ENCODE results near the gene HOXB13. TPM values are rescaled to one million over a fixed set of nuclear protein-coding genes. Genes with fewer than 3 reads are reported as not detected.

Gene HOXB13
- total and polyA plus RNA-seq, 8 donors: 0.06 TPM; not detected in 7

GRCh38 chr17:48678141-48678971 is 50.2 kb downstream of the HOXB13 start:
- peak overlapping the region in 1 of 4 donors; percentile 2 for H3K4me3 ChIP-seq
- H3K27me3 ChIP-seq: peaks cover 0 to 9% (median 3%) of the 10 kb centered on the region in 4 donors
- H3K9me3 ChIP-seq: no peaks in the 10 kb centered on the region
- ATAC-seq (peak; percentile 85 to 100 (median 98)), FAIRE-seq (no peak), DNase-seq (peak; percentile 36 to 93 (median 74))
- peak; percentile 89 to 96 (median 94) for TF ChIP-seq CTCF (IDR thresholded peaks at IDR 0.05)
- H3K4me1 ChIP-seq: no peaks in the 10 kb centered on the region
- intact Hi-C loops (cut with DNase I): loop anchor here in 2 of 3 donors (5.0 to 10.0 kb wide), 3 partner anchors 114 to 204 kb away; no protein-coding TSS in a partner anchor
- no peak overlapping the region for H3K27ac ChIP-seq
- 6% methylated on average over 35 to 41 of the region's 41 CpGs for WGBS, 2 donors
- H3K36me3 ChIP-seq: no peaks in the 10 kb centered on the region

- WGBS, 2 donors: 50 to 58% methylated on average over 6 of the region's 6 CpGs
- H3K4me3 ChIP-seq: no peak overlapping the region
- no peak overlapping the region for H3K27ac ChIP-seq
- intact Hi-C loops (cut with DNase I): loop anchor here in 2 of 3 donors (5.0 to 10.0 kb wide), 3 partner anchors 115 to 205 kb away; no protein-coding TSS in a partner anchor
- no peak for ATAC-seq
- peaks cover 0 to 11% (median 3%) of the 10 kb centered on the region in 4 donors for H3K27me3 ChIP-seq
- no peak for DNase-seq
- no peak for FAIRE-seq
- no peaks in the 10 kb centered on the region for H3K9me3 ChIP-seq
- no peaks in the 10 kb centered on the region for H3K36me3 ChIP-seq
- no peak for TF ChIP-seq CTCF (IDR thresholded peaks at IDR 0.05)
- no peaks in the 10 kb centered on the region for H3K4me1 ChIP-seq
Observed at GRCh38 chr17:48676963-48677558, 51.5 kb downstream of the HOXB13 start.

Small RNAs within 50 kb of the gene (microRNA-seq; reads per million reads assigned to microRNA genes)
- 0 reads per million in 2 donors for gene MIR3185

Other genes starting within 250 kb of the HOXB13 start
- not detected for gene HOXB1, start 197.7 kb downstream of the HOXB13 start, total RNA-seq
- gene HOXB1, start 197.7 kb downstream of the HOXB13 start, polyA plus RNA-seq: not detected
- gene HOXB2, start 183.6 kb downstream of the HOXB13 start, total RNA-seq: 1 to 10 TPM in 3 of 6 donors, under 1 TPM in 3; 0.39 to 5.1 (median 1.3) TPM
- gene HOXB2, start 183.6 kb downstream of the HOXB13 start, polyA plus RNA-seq: 1 to 10 TPM; 2.2 to 4.6 TPM
- 1 to 10 TPM in 1 of 6 donors, under 1 TPM in 5; 0.22 to 2.5 (median 0.57) TPM for gene HOXB4, start 150.4 kb downstream of the HOXB13 start, total RNA-seq
- gene HOXB4, start 150.4 kb downstream of the HOXB13 start, polyA plus RNA-seq: under 1 TPM; 0.89 to 0.91 TPM
- gene HOXB3, start 138.5 kb downstream of the HOXB13 start, total RNA-seq: 1 to 10 TPM; 1.1 to 5.6 (median 1.6) TPM
- gene HOXB3, start 138.5 kb downstream of the HOXB13 start, polyA plus RNA-seq: 1 to 10 TPM; 3.3 to 5.6 TPM
- under 1 TPM; 0.19 to 0.90 (median 0.26) TPM for gene HOXB5, start 135.0 kb downstream of the HOXB13 start, total RNA-seq
- gene HOXB5, start 135.0 kb downstream of the HOXB13 start, polyA plus RNA-seq: 1 to 10 TPM in 1 of 2 donors, under 1 TPM in 1; 0.80 to 1.0 TPM
- gene HOXB6, start 123.8 kb downstream of the HOXB13 start, total RNA-seq: 1 to 10 TPM in 1 of 6 donors, under 1 TPM in 5; 0.12 to 1.2 (median 0.42) TPM
- 1 to 10 TPM; 1.8 TPM for gene HOXB6, start 123.8 kb downstream of the HOXB13 start, polyA plus RNA-seq
- gene HOXB7, start 117.7 kb downstream of the HOXB13 start, total RNA-seq: under 1 TPM in 4 of 6 donors, not detected in 2; 0.35 to 0.94 (median 0.41) TPM
- 1 to 10 TPM; 1.1 to 1.3 TPM for gene HOXB7, start 117.7 kb downstream of the HOXB13 start, polyA plus RNA-seq
- gene HOXB8, start 113.5 kb downstream of the HOXB13 start, total RNA-seq: under 1 TPM in 1 of 6 donors, not detected in 5; 0.09 TPM
- gene HOXB8, start 113.5 kb downstream of the HOXB13 start, polyA plus RNA-seq: under 1 TPM; 0.12 to 0.15 TPM
- under 1 TPM in 1 of 6 donors, not detected in 5; 0.25 TPM for gene HOXB9, start 102.4 kb downstream of the HOXB13 start, total RNA-seq
- not detected for gene HOXB9, start 102.4 kb downstream of the HOXB13 start, polyA plus RNA-seq
- not detected for gene PRAC1, start 6.2 kb downstream of the HOXB13 start, total RNA-seq
- not detected for gene PRAC1, start 6.2 kb downstream of the HOXB13 start, polyA plus RNA-seq
- gene PRAC2, start 5.6 kb downstream of the HOXB13 start, total RNA-seq: not detected
- gene PRAC2, start 5.6 kb downstream of the HOXB13 start, polyA plus RNA-seq: not detected
- gene TTLL6, start 88.5 kb upstream of the HOXB13 start, total RNA-seq: under 1 TPM; 0.40 to 0.98 (median 0.67) TPM
- gene TTLL6, start 88.5 kb upstream of the HOXB13 start, polyA plus RNA-seq: 1 to 10 TPM; 1.9 to 6.0 TPM
- 10 to 100 TPM; 45.2 to 66.0 (median 57.4) TPM for gene CALCOCO2, start 102.3 kb upstream of the HOXB13 start, total RNA-seq
- 10 to 100 TPM; 31.2 to 63.9 TPM for gene CALCOCO2, start 102.3 kb upstream of the HOXB13 start, polyA plus RNA-seq
- 10 to 100 TPM; 13.1 to 38.2 (median 32.3) TPM for gene ATP5MC1, start 164.0 kb upstream of the HOXB13 start, total RNA-seq
- gene ATP5MC1, start 164.0 kb upstream of the HOXB13 start, polyA plus RNA-seq: 100 to 1,000 TPM in 1 of 2 donors, 10 to 100 TPM in 1; 81.8 to 113 TPM
- gene UBE2Z, start 179.7 kb upstream of the HOXB13 start, total RNA-seq: 10 to 100 TPM; 20.1 to 52.5 (median 23.7) TPM
- 10 to 100 TPM; 22.0 to 32.5 TPM for gene UBE2Z, start 179.7 kb upstream of the HOXB13 start, polyA plus RNA-seq
- gene SNF8, start 216.1 kb upstream of the HOXB13 start, total RNA-seq: 10 to 100 TPM; 34.9 to 52.2 (median 43.8) TPM
- gene SNF8, start 216.1 kb upstream of the HOXB13 start, polyA plus RNA-seq: 10 to 100 TPM; 70.2 to 78.6 TPM
- not detected for gene GIP, start 239.8 kb upstream of the HOXB13 start, total RNA-seq
- gene GIP, start 239.8 kb upstream of the HOXB13 start, polyA plus RNA-seq: not detected

Measured in pancreas (tissue), 10 donors.